ENCODE measurements around the gene RNU1-1.
"Not testable (repeated sequence)": the region's sequence is repeated elsewhere in the genome, so short reads cannot be mapped to it uniquely, and the experiment has no call there.

- TF ChIP-seq, protein P1, sequence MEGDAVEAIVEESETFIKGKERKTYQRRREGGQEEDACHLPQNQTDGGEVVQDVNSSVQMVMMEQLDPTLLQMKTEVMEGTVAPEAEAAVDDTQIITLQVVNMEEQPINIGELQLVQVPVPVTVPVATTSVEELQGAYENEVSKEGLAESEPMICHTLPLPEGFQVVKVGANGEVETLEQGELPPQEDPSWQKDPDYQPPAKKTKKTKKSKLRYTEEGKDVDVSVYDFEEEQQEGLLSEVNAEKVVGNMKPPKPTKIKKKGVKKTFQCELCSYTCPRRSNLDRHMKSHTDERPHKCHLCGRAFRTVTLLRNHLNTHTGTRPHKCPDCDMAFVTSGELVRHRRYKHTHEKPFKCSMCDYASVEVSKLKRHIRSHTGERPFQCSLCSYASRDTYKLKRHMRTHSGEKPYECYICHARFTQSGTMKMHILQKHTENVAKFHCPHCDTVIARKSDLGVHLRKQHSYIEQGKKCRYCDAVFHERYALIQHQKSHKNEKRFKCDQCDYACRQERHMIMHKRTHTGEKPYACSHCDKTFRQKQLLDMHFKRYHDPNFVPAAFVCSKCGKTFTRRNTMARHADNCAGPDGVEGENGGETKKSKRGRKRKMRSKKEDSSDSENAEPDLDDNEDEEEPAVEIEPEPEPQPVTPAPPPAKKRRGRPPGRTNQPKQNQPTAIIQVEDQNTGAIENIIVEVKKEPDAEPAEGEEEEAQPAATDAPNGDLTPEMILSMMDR (IDR thresholded peaks at IDR 0.05) = peak in 1 of 4 donors; percentile 28
- TF ChIP-seq POLR2A (IDR thresholded peaks at IDR 0.05) = not testable (repeated sequence)
Observed at GRCh38 chr1:16508861-16509445, 5.1 kb downstream of the RNU1-1 start.
